HG03575 (cell line): ENCODE data around the gene NDRG2.

Experiments used
- ATAC-seq: cut with Tn5 transposase; IDR thresholded peaks from one replicate; pipeline ENCODE4 v1.9.1; 2021; ENCODE audit not compliant: unreplicated experiment, insufficient number of reproducible peaks, low FRiP score; ENCODE audit errors: extremely low read depth

NDRG2 gene

DNA sequence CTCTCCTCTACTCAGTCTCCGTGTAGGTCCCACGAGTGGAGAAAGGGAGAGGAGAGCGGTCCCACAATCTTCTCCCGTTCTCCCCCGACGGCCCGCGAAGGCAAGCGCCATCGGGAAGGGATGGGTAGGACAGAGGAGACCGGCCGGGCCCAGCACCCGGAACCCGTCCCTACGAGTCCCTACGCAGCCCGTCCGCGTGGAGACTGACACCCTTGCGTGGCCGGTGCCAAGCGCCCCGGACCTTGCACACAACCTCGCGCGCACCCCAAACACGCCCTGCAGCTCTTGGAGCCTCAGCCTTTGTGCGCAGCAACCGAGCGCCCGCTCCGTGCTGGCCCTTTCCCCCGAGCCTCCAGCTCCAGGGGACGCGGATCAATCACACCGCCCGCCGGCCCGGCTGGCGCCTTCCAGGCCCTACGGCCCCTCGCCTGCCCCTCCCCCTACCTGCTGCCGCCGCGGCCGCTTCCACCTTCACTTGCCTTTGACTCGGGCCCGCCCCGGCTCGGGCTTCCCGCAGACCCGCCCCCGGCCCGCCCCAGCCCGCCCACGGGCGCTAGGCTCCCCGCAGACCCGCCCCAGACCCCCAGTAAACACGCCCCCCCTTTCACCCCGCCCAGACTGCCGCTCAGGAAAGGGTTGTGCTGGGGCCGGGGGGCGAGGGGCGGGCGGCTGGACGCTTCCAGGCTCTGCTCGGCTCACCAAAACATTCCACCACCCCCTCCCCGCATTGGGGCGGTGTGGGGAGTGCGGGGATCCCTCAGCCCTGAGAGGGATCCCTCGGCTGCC, at the start of gene NDRG2:
TSS of gene NDRG2 (minus strand) at position 477 of the 786 bp plus-strand sequence. CDS start 1,746 bp downstream, outside the sequence.
- no peak for ATAC-seq

DNA sequence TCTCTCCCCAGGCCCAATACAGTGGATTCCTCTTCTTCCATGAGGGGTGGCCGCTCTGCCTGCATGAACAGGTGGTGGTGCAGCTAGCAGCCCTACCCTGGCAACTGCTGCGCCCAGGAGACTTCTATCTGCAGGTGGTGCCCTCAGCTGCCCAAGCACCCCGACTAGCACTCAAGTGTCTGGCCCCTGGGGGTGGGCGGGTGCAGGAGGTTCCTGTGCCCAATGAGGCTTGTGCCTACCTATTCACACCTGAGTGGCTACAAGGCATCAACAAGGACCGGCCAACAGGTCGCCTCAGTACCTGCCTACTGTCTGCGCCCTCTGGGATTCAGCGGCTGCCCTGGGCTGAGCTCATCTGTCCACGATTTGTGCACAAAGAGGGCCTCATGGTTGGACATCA, 49.1 kb upstream of the NDRG2 start:
- ATAC-seq: no peak

DNA sequence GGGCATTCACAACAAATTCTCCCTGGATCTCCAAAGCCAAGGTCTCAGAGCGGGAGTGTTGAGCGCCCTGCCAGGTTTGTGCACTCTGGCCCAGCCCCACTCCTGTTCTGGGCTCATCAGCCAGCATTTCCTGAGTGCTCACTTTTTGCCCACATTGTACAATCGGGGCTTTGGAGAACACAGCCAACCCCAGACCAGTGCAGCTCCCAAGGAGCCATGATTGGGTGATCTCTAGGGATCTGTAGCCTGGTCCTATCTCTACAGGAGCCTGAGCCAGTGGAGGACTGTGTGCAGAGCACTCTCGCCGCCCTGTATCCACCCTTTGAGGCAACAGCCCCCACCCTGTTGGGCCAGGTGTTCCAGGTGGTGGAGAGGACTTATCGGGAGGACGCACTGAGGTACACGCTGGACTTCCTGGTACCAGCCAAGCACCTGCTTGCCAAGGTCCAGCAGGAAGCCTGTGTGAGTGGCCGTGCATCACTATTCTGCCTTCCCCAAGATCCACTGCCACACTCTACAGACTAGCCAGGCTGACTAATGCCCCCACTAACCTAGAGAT, 48.0 kb upstream of the NDRG2 start:
- no peak for ATAC-seq

DNA sequence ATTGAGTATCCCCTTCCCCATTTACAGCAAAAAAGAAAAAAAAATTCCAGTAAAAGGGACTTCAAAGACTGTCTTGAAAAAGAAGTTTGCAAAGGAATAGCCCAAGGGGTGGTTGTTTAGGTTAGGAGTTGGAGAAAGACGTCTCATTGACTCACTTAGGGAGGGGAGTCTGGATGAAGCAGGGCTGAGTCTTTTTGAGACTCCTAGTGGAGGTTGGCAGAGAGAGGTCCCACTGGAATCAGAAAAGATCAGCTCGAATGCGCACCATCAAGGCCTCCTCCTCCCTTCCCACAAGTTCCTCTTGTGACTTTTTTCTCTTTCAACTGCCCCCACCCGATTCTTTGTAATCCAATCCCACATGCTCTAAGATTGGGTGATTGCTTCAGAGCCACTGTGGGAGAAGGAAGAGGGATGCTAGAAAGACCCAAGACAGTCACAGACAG, 47.2 kb upstream of the NDRG2 start:
- ATAC-seq: no peak

DNA sequence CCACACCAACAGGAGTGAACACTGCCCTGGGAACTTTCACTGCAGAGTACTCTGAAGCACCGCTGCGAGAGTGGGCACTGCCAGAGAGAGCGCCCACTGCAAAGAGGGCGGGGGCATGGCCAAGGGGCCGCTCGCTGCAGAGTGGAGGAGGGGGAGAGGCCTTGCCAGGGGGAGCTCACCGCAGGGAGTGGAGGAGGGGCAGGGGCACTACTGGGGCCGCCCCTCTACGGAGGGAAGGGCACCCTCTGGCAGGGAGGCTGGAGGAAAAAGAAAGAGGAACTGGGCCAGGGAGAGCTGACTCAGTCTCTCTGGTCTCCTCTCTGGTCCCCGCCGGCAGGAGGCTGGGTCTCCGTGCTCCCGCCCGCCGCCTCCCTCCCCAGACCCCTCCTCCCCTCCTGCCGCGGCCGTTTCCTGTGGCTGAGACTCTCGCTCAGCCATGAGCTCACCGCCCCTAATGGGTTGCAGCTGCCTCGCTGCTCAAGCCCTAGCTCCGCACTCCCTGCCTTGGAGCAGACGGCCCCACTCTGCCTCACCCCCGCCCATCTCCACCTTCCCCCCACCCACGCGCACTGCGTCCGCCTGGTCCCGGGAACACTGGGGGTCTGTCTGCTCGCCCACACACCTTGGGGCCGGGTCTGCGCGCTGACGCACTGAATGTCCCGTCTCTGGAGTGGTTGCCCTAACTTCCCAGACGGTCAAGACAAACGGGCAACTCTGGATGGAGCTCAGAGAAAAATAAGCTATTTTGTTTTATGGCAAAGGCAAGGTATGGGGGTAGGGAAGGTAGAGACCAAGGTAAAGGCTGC, 46.6 kb upstream of the NDRG2 start:
- ATAC-seq: no peak

DNA sequence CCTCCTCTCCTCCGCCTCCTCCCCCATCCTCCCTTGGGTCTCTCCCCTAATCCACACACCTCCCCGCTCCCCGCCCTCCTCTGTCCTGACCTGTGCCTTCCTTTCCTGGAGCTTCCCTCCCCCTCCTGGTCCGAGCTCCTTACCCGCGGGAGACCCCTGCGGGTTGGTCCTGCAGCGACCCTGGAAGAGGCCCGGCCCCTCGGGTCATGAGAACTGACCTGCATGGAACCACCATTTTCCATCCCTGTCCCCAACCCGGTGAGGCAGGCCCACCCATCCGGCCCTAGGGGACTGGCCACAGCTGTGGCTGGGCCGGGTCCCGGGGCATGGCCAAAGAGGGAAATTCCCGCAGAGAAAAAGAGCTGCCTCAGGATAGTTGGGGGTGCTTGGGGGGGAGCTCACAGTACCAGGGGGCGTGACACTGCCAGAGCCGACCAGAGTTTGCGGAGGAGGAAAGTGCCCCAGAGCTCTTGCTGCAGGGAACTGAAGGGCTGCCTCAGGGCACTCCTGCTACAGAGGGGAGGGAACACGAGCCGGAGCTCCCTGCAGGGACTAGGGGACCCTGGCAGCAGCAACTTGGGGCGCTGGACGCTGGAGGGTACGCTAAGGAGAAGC, 45.9 kb upstream of the NDRG2 start:
- no peak for ATAC-seq

DNA sequence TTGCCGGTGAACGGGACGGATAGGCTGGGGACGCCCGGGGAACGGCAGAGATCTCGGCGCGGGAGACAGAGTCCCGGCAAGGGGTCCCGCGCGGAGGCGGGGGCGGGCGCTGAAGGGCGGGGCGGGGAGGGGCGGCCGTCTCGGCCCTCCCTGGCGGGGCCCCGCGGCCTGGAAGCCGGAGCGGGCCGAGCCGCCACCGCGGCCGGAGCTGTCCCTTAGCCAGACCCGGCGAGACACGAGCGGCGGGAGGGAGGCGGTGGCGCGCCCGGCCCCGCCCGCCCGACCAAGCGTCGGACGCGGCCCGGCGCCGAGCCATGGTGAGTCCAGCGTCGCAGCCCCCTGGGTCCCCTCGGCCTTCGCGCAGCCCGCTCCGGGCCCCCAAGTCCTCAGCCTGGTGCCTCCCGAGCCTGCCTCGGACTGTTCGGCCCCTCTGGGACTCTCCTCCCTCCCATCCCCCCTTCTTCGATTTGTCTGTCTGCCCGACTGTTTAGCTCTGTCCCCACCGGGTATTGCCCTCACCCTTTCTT, 45.3 kb upstream of the NDRG2 start, which contains the start of gene ARHGEF40:
TSS of gene ARHGEF40 (plus strand) at position 222 of the 527 bp plus-strand sequence. CDS start at position 315, 93 bp downstream.
- no peak for ATAC-seq

DNA sequence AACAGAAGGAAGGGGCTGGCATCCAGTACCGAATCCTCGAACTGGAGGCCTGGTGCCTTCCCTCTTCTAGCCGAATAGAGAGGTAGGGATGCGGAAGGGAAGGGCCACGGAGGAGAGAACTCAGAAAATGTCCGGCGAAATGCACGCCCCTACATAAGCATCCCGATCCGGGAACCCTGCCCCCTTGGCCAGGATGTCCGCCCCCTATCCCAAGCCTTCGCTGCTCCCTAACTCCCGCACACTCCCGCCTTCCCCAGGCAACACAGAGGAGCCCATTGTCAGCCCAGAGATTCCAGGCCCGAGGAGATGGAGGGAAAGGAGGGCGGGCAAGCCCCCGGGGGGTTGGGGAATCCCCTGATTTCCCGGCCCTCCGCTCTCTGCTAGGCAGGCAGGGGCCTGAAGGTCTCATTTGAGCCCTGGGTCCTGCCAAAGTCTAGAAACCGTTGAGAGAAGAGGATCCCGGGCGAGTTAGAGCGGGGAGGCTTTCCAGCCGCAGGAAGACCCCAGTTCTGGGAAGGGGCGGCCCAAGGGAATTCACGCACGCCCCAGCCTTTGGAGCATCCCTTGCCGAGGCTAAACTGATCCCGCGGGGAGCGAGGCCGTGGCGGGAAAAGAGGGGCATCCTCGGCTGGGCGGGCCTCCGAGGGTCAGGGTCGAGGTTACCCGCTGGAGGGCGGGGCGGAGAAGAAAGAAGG, 44.7 kb upstream of the NDRG2 start:
- no peak for ATAC-seq

DNA sequence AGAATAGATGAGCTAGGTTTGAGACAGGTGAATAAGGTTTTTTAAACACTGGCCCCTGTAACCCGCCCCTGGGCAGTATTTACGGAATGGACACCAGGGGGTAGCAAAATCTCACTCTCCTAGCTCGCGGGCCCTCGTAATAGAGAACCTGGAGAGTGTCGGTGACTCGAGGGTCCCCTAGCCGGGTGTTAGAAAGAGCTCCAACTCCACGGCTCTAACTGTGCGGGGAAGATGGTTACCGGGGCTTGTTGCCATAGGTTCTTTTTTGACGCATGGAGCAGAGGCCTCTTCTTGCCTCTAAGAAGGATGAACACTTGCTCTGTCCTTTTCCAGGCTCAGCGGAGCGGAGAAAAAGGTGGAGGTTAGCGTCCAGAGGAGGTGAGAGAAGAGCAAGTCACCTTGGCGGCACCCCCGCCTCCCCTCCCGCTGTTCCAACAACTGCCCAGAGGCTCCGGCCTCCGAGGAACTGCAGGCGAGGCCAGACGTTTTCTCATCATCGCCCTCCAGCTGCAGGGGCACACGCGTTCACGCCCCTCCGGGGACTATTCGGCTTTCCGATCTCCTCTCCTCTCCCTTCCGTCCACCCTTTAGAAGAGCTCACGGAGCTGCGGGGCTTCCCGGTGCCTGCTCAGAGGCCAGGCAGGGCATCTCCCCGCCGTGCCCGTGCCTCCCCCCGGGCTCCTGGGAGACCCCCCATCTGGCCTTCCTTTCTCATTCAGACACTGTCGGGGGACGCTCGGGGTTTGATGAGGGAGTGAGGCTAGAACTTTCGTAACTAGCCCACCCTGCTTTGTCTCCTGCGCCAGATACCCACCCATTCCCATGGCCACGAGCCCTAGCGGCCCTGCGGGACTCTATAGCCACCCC, 43.9 kb upstream of the NDRG2 start:
- no peak for ATAC-seq

DNA sequence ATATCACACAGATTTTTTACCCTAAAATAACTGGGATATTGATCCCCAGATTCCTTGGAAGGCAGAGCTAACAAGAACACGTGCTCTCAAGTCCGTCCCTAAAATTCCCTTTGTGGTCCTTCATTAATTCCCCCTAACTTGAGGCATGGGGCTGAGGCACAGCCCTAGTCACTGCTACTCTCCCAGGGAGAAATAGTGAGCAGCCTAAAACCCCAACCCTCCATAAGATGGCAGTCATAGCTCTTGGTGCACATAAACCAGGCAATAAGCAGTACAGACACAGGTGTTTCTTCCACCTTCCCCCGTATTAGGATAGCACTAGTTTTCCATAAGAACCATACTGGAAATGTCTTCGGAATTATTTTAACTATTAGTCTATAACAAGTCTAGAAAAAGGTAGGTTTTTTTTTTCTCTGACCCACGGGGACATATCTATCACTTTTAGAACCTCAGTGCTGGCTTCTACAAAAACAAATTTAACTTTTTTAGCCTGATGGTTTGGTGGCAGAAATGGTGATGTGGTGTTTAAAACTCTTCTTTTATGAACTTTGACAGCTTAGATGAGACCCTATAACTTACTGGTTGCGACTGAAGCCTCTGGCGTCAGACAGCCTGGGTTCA, 42.1 kb upstream of the NDRG2 start:
- no peak for ATAC-seq

DNA sequence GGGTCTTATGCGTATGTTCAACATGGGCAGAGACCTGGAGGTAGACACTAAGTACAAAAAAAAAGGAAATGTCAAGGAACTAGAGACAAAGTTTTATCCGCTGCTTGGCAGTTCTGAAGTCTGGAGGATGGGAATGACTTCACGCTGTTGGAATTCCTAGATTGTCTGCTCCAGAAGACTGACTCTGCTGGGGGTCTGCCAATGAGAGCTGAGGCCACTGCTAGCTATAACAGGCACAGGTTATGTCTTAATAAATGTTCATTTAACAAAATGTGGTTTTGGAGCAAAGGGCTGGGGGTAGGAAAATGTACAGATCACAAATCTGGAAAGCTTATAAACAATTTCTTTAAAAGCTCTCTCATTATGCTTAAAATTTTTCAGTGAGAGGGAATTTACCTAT, 38.6 kb upstream of the NDRG2 start:
- ATAC-seq: no peak

DNA sequence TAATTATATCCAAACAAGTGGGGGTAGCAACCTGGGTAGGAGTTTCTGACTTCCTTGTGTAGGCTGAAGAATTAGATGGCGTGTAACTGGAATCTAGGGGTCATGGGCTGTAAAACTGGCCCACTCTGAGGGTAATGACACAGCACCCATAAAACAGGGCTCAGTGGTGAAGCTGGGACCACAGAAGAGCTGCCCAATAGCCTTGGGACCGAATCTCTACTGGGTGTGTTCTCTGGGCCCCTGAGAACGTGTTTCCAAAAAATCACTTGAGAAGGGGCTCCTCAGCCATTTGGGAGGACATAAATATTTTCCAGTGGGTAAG, 36.4 kb upstream of the NDRG2 start:
- no peak for ATAC-seq

DNA sequence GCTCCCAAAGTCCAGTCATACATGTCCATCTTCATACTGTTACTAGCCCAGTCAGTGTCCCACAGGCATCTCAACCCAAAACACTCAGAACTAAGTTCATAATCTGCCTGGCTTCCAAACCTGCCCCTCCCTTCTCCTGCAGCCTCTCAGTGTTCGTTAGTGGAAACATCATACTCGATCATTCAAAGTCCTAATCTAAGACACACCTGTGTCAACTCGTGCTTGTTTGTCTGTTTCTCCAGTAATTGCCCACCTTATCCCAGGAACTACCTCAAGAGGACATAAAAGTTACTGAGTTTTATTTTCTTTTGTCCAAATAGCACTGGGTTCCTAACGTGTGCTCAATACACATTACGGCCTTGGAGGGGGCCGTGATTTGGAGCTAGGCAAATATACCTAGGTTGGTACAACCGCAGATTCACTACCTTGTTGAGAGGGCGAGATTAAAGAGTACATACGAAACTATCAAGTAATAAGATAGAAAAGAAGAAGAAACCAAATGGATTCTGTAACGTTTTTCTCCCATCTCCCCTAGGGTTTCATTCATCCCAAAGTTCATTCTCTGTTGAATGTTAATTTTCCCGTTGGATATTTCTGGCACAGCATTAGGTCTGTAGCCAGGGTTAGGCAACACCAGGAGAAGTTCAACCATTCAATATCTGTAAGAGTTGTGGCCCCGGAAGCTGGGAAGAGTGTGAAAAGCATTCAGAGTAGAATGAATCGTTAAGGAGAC, 35.9 kb upstream of the NDRG2 start:
- ATAC-seq: no peak

DNA sequence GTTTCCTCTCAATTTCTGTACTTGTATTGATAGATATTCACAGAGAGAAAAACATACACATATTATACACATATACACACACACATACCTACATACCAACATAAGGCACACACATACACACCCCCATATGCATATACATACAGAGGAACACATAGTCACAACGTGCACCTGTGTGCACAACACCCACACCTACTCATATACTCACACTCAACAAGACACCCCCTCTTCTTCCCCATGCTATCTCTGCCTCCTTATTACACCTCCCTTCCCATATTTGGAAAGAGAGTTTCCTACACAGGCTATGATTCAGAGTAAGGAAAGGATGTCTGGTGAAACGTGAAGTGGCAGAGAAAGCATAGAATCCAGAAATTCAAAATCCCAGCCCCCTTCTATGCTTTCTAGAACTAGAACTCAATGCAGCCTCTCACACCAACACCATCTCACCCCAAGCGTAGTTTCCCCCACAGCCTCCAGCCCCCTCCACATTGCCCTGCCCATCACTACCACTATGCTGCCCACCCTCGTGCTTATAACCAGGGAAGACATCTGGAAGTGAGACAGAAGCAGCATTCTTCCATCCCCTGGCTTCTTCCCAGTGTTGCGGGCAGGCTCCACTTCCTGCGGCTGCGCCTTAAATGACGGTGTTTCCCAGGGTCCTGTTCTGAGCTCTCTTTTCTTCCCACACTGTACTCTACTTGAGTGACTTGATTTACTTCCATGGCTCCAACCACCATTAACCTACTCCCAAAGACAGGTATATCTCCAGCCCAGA, 35.2 kb upstream of the NDRG2 start:
- no peak for ATAC-seq

DNA sequence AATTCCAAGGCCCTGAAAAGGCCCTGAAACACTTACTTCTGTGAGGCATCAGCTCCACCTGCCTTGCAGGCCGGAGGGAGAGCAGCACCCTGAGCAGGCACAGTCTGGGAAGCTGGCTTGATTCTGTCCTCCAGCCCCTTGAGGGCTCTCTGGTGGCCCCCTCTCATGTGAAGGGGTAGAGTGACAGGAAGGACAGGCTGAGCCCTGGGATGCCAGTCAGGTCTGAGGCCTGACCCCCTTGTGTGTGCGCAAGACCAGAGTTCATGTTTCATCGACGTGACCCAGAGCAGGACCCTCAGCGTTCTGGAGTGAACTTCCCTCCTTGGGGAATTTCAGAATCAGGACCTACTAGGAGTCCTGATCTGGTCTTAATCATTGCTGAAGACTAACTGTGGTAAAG, 34.0 kb upstream of the NDRG2 start:
- no peak for ATAC-seq
